ENCODE measurements around the gene ANKRD33B. TPM values are rescaled to one million over a fixed set of nuclear protein-coding genes. Genes with fewer than 3 reads are reported as not detected.

ANKRD33B gene
- polyA plus RNA-seq, 3 donors, result 0.05 TPM; not detected in 2

DNA sequence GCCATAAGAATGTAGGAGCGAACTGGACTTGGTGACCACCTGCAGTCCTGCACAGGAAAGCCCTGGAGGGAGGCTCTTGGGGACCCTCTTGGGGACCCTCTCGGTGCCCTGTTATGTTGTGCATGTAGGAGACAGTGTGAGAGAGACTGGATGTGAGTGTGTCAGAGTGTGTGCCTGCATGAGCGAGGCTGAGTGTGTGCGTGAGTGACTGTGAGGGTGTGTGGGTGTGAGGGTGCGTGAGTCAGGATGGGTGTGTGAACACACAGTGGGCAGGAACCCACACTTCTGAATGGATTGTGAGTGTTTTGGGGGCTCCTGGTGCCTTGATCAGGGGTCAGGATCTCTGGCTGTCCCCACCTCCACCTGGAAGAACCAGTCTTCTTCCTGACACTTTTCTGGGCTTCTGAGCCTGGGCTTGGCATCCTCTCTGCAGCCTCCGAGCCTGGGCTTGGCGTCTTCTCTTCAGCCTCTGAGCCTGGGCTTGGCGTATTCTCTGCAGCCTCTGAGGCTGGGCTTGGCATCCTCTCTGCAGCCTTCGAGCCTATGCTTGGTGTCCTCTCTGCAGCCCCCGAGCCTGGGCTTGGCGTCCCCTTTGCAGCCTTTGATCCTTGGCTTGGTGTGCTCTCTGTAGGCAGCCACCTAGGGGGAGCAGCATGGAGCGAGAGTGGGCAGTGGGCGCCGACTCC lies 25.6 kb upstream of the ANKRD33B start:
- Histone ChIP-seq H3K9me3 (replicated peaks in 1 of 2; ENCODE audit: control insufficient read depth in 1 of 2, insufficient read depth in 1 of 2, low read length in 2 of 2) (no peaks in the 10 kb centered on the region), H3K79me2 (ENCODE audit: insufficient read depth, low read length) (no peaks in the 10 kb centered on the region), H3K27me3 (ENCODE audit: control insufficient read depth in 2 of 2, insufficient read depth in 2 of 2, low read length in 2 of 2) (no peaks in the 10 kb centered on the region), H4K20me1 (ENCODE audit: insufficient read depth, low read length) (no peaks in the 10 kb centered on the region), H2AFZ (ENCODE audit: insufficient read depth, low read depth, low read length, poor library complexity, severe bottlenecking) (no peak overlapping the region), H3K4me2 (replicated peaks; ENCODE audit: extremely low read depth, low read length, poor library complexity, severe bottlenecking) (peak overlapping the region; percentile 82), H3K9ac (ENCODE audit: insufficient read depth, low read length, poor library complexity, severe bottlenecking) (no peak overlapping the region), H3K36me3 (replicated peaks in 1 of 2; ENCODE audit: control insufficient read depth in 1 of 2, insufficient read depth in 2 of 2, low read length in 2 of 2) (no peaks in the 10 kb centered on the region), H3K4me3 (replicated peaks in 1 of 3; ENCODE audit: low read depth in 2 of 3, low read length in 3 of 3) (no peak overlapping the region), H3K4me1 (ENCODE audit: control insufficient read depth in 1 of 2, insufficient read depth in 2 of 2, low read length in 2 of 2) (peaks cover 51 to 55% of the 10 kb centered on the region in 2 donors), H3K27ac (ENCODE audit: low read depth in 1 of 2, low read length in 2 of 2) (no peak overlapping the region)
- intact Hi-C loops (cut with micrococcal nuclease), result no loop called here
- WGBS (ENCODE audit: insufficient coverage), result 94% methylated on average over 11 of the region's 14 CpGs
- H3K27ac Mint-ChIP-seq, result peak overlapping the region in 2 of 7 donors; percentile 18 to 44
- peaks cover 0 to 5% (median 0%) of the 10 kb centered on the region in 7 donors for H3K9me3 Mint-ChIP-seq
- peaks cover 0 to 4% (median 0%) of the 10 kb centered on the region in 3 donors for H3K27me3 Mint-ChIP-seq (ENCODE audit: low read depth in 3 of 3)
- peaks cover 0 to 3% of the 10 kb centered on the region in 2 donors for H3K36me3 Mint-ChIP-seq
- peaks cover 58% of the 10 kb centered on the region for H3K4me1 Mint-ChIP-seq
- peak overlapping the region in 1 of 2 donors; percentile 94 for H3K4me3 Mint-ChIP-seq
- TF ChIP-seq, protein P1, sequence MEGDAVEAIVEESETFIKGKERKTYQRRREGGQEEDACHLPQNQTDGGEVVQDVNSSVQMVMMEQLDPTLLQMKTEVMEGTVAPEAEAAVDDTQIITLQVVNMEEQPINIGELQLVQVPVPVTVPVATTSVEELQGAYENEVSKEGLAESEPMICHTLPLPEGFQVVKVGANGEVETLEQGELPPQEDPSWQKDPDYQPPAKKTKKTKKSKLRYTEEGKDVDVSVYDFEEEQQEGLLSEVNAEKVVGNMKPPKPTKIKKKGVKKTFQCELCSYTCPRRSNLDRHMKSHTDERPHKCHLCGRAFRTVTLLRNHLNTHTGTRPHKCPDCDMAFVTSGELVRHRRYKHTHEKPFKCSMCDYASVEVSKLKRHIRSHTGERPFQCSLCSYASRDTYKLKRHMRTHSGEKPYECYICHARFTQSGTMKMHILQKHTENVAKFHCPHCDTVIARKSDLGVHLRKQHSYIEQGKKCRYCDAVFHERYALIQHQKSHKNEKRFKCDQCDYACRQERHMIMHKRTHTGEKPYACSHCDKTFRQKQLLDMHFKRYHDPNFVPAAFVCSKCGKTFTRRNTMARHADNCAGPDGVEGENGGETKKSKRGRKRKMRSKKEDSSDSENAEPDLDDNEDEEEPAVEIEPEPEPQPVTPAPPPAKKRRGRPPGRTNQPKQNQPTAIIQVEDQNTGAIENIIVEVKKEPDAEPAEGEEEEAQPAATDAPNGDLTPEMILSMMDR (IDR thresholded peaks at IDR 0.05), result no peak
- DNase-seq, result no peak

DNA sequence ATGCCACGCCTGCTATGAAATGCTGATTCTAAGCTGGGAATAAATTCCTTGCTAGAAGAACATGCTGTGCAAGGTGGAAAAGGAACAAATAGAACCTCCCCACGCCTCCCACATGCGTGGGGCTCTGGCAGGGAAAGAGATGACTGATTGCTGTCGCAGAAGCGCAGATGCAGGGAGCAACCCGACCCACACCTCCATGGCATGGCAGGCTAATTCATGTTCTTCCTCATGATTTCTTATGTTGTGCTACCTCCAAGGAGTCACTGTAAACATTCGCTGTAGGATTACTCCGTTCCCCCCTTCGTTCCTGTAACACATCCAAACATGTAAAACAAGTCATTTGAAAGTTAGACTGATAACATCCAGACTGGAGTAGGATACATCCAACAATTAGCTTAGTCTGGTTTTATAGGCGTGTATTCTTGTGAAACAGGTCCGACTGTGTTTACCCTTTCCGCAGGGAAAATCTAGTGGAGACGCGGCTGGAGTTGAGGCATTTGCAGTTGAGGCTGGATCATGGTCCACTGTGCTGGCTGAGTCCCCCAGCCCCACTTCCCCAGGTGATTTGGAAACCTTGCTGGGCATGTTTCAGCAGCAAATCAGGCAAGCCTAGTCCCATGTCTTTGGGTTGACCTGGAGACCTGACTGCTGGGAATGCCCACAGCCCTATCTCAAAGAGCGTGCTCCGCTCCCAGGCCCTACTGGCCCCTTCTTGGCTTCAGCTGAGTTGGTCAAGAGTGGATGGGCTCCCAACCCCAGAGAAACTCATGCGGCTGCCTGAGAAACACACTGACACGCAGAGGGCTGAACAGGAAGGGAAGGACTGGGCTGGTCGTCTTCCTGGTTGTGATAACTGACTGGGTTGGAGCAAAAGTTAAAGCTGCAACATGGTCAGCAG lies 24.8 kb upstream of the ANKRD33B start:
- TF ChIP-seq, protein P1 (IDR thresholded peaks at IDR 0.05), result no peak
- Mint-ChIP-seq H3K27ac (peak overlapping the region in 1 of 7 donors; percentile 25), H3K27me3 (ENCODE audit: low read depth in 3 of 3) (no peaks in the 10 kb centered on the region), H3K36me3 (peaks cover 0 to 3% of the 10 kb centered on the region in 2 donors), H3K9me3 (peaks cover 0 to 5% (median 0%) of the 10 kb centered on the region in 7 donors), H3K4me3 (peak overlapping the region in 1 of 2 donors; percentile 74), H3K4me1 (peaks cover 63% of the 10 kb centered on the region)
- Histone ChIP-seq H3K4me1 (ENCODE audit: control insufficient read depth in 1 of 2, insufficient read depth in 2 of 2, low read length in 2 of 2) (peaks cover 53 to 58% of the 10 kb centered on the region in 2 donors), H3K36me3 (replicated peaks in 1 of 2; ENCODE audit: control insufficient read depth in 1 of 2, insufficient read depth in 2 of 2, low read length in 2 of 2) (no peaks in the 10 kb centered on the region), H3K9me3 (replicated peaks in 1 of 2; ENCODE audit: control insufficient read depth in 1 of 2, insufficient read depth in 1 of 2, low read length in 2 of 2) (no peaks in the 10 kb centered on the region), H3K27ac (ENCODE audit: low read depth in 1 of 2, low read length in 2 of 2) (no peak overlapping the region), H3K27me3 (ENCODE audit: control insufficient read depth in 2 of 2, insufficient read depth in 2 of 2, low read length in 2 of 2) (no peaks in the 10 kb centered on the region), H3K4me2 (replicated peaks; ENCODE audit: extremely low read depth, low read length, poor library complexity, severe bottlenecking) (peak overlapping the region; percentile 6), H3K4me3 (replicated peaks in 1 of 3; ENCODE audit: low read depth in 2 of 3, low read length in 3 of 3) (peak overlapping the region in 1 of 3 experiments; percentile 14), H2AFZ (ENCODE audit: insufficient read depth, low read depth, low read length, poor library complexity, severe bottlenecking) (peak overlapping the region; percentile 60), H3K79me2 (ENCODE audit: insufficient read depth, low read length) (no peaks in the 10 kb centered on the region), H4K20me1 (ENCODE audit: insufficient read depth, low read length) (no peaks in the 10 kb centered on the region), H3K9ac (ENCODE audit: insufficient read depth, low read length, poor library complexity, severe bottlenecking) (no peak overlapping the region)
- intact Hi-C loops (cut with micrococcal nuclease), result no loop called here
- DNase-seq, result peak in 1 of 3 donors; percentile 16
- 71% methylated on average over 12 of the region's 19 CpGs for WGBS (ENCODE audit: insufficient coverage)

Measured in CD14-positive monocyte (primary cell).